ENCODE measurements around the gene TFE3.
"Not testable (repeated sequence)": the region's sequence is repeated elsewhere in the genome, so short reads cannot be mapped to it uniquely, and the experiment has no call there.

Gene TFE3

DNA sequence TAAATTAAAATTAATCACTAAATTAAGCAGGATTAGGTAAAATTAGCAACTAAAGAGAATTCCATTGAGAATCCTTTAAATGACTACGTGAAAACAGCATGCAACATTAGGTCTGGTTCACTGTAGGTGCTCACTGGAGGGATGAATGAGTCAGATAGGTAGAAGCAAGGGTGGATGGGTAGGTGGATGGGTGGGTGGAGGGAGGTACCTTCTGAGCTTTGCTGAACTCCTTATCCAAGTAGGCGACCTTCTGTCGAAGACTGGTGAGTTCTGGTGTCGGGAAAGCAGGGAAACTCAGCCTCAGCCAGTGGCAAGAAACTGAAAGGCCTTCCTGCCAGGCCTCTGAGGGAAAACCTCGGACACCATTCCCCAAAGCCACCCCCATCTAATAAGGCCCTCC lies 44.1 kb downstream of the TFE3 start:
- no peak for DNase-seq

- no peak for DNase-seq
Measured at GRCh38 chrX:48998391-48998790, 44.8 kb downstream of the TFE3 start.

- DNase-seq = no peak
Measured at GRCh38 chrX:48997865-48998264, 45.3 kb downstream of the TFE3 start.

DNA sequence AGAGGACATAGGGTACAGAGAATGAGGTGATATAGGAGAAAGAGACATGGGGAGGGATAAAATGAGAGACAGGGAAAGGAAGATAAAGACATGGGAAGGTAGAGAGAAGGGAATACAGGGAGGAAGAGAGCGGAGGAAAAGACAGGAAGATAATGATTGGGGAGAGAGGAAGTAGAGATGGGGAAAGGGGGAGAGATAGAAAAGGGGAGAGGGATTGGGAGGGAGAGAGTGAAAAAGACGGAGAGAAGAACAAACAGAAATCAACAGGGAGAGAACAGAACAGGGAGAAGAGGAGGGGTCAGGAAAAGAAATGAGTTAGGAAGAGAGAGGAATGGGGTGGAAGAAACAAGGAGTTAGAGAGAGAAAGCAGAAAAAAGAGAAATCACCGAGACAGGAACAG lies 45.7 kb downstream of the TFE3 start:
- no peak for DNase-seq

- no peak for DNase-seq
Measured at GRCh38 chrX:48996969-48997368, 46.2 kb downstream of the TFE3 start.

- DNase-seq = no peak
Measured at GRCh38 chrX:48992341-48992740, 50.8 kb downstream of the TFE3 start.

DNA sequence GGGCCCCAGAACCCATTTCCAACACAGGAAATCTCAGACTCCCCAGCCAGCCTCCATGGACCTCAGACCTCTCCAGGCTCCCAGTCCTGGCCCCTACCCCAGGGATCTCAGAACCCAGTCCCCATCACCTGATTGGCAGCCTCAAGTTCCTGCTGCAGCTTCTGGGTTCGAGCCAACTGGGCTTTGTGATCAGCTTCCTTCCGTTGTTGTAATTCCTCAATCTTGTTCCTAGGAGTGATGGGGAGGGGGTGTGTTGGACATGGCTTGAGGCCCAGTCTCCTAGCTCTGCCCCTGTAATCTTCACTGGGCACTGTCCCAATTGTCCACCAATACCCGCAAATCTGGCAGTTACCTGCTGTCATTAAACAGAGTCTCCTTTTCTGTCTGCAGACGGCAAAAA lies 53.7 kb downstream of the TFE3 start:
- no peak for DNase-seq

- DNase-seq = no peak
Measured at GRCh38 chrX:48983896-48984295, 59.3 kb downstream of the TFE3 start.

DNA sequence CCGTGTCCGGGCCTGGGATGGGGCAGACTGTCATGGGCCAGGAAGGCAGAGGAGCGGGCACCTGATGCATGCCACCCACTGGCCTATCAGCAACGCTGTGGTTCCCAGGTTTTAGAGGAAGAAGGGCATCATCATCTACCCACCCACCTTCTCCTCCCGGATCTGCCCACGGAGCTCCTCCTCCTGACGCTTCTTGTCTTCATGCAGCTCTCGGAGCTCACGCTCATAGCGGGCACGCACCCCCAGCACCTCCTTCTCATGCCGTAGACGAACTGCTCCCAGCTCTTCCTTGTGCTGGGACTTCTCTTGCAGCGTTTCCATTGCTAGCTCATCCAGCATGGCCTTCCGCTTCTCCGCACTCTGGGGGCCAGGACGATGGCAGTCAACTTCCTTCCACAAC lies 60.1 kb downstream of the TFE3 start:
- no peak for DNase-seq

DNA sequence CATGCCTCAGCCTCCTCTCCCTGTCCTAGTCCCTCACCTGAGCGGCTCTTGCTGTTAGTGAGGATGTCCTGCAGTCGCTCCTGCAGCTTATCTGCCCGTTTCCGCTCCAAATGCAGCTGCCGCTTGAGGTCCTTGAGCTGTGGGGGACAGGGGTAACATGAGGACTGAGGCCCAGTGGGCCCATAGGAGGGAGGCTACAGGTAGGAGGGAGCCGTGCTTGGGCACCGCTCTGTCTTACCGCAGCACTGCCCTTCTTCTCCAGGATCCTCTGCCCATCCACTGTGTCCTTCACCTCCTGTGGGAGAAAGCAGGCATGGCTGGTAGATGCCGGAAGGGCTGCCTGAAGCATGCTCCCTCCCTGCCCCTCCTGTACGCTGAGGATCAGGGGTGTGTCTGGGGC lies 62.0 kb downstream of the TFE3 start:
- no peak for DNase-seq

GRCh38 chrX:48980341-48980740 lies 62.8 kb downstream of the TFE3 start:
- DNase-seq = not testable (repeated sequence)

All from RPMI8226 (cell line).